WTC11 (cell line): ENCODE data around the gene C19orf85.

Experiments
- JUN ChIP-seq: sonication (generic); formaldehyde crosslinking; IDR thresholded peaks from 2 replicates; pipeline ENCODE4 v1.8.0; 2023; ENCODE audit warnings: mild to moderate bottlenecking, missing genetic modification reagents
- NR3C1 ChIP-seq: sonication (generic); formaldehyde crosslinking; conservative IDR thresholded peaks from 2 replicates; pipeline ENCODE4 v1.8.1; 2023; ENCODE audit warnings: low read depth, mild to moderate bottlenecking, missing genetic modification reagents
- TEAD4 ChIP-seq: sonication (generic); formaldehyde crosslinking; IDR thresholded peaks from 2 replicates; pipeline ENCODE4 v1.8.0; 2022; ENCODE audit warnings: mild to moderate bottlenecking, missing genetic modification reagents
- ZNF121 ChIP-seq: sonication (generic); formaldehyde crosslinking; IDR thresholded peaks from 2 replicates; pipeline ENCODE4 v1.8.0; 2023; ENCODE audit warnings: missing genetic modification reagents
- ZNF263 ChIP-seq: sonication (generic); formaldehyde crosslinking; IDR thresholded peaks from 2 replicates; pipeline ENCODE4 v1.8.1; 2022; ENCODE audit warnings: low read depth, mild to moderate bottlenecking, moderate library complexity, missing genetic modification reagents
- TF ChIP-seq, protein P1 (sequence below): sonication (generic); formaldehyde crosslinking; IDR thresholded peaks from 2 replicates; pipeline ENCODE4 v1.8.1; 2022; ENCODE audit warnings: missing genetic modification reagents, borderline replicate concordance
- TF ChIP-seq, protein P2 (sequence below): fragments of 200-600 bp; IDR thresholded peaks from 2 replicates; pipeline ENCODE4 v1.8.0; 2022; ENCODE audit warnings: antibody characterized with exemption
- TF ChIP-seq, protein P3 (sequence below): fragments of 250-450 bp; sonication (Bioruptor Pico); IDR thresholded peaks from 2 replicates; pipeline ENCODE4 v1.9.0; 2021; ENCODE audit warnings: moderate library complexity, mild to moderate bottlenecking, inconsistent platforms, borderline replicate concordance
- TF ChIP-seq, protein P4 (sequence below): sonication (generic); formaldehyde crosslinking; IDR thresholded peaks from 2 replicates; pipeline ENCODE4 v1.8.0; 2022; ENCODE audit warnings: mild to moderate bottlenecking, missing genetic modification reagents

DNA sequence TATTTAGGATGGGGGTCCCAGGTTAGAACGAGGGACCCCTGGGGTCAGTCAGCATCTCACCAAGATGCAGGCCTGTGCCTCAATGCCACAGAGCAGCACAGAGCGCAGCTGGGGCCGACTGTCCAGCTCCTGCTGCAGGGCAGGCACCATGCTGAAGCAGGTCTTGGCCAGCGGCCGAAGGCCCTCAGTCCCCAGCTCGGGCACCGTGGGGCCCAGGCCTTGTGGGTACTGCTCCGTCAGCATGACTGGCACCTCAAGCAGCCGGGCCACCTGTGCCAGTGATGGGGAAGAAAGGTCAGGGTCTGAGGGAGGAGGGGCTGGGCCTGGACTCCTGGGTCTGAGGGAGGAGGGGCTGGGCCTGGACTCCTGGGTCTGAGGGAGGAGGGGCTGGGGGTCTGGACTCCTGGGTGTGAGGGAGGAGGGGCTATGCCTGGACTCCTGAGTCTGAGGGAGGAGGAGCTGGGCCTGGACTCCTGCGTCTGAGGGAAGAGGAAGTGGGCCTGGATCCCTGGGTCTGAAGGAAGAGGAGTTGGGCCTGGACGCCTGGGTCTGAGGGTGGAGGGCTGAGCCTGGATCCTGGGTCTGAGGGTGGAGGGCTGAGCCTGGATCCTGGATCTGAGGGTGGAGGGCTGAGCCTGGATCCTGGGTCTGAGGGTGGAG is 8.8 kb downstream of the C19orf85 start:
- TF ChIP-seq, protein P1, sequence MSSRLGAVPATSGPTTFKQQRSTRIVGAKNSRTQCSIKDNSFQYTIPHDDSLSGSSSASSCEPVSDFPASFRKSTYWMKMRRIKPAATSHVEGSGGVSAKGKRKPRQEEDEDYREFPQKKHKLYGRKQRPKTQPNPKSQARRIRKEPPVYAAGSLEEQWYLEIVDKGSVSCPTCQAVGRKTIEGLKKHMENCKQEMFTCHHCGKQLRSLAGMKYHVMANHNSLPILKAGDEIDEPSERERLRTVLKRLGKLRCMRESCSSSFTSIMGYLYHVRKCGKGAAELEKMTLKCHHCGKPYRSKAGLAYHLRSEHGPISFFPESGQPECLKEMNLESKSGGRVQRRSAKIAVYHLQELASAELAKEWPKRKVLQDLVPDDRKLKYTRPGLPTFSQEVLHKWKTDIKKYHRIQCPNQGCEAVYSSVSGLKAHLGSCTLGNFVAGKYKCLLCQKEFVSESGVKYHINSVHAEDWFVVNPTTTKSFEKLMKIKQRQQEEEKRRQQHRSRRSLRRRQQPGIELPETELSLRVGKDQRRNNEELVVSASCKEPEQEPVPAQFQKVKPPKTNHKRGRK (CRISPR knock-in tag) = no peak
- TF ChIP-seq ZNF121 (CRISPR knock-in tag) = no peak
- TF ChIP-seq, protein P2, sequence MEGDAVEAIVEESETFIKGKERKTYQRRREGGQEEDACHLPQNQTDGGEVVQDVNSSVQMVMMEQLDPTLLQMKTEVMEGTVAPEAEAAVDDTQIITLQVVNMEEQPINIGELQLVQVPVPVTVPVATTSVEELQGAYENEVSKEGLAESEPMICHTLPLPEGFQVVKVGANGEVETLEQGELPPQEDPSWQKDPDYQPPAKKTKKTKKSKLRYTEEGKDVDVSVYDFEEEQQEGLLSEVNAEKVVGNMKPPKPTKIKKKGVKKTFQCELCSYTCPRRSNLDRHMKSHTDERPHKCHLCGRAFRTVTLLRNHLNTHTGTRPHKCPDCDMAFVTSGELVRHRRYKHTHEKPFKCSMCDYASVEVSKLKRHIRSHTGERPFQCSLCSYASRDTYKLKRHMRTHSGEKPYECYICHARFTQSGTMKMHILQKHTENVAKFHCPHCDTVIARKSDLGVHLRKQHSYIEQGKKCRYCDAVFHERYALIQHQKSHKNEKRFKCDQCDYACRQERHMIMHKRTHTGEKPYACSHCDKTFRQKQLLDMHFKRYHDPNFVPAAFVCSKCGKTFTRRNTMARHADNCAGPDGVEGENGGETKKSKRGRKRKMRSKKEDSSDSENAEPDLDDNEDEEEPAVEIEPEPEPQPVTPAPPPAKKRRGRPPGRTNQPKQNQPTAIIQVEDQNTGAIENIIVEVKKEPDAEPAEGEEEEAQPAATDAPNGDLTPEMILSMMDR = no peak
- TF ChIP-seq NR3C1 = no peak
- no peak for TF ChIP-seq ZNF263 (CRISPR knock-in tag)
- no peak for TF ChIP-seq TEAD4 (CRISPR knock-in tag)
- TF ChIP-seq JUN = no peak
- TF ChIP-seq, protein P3, sequence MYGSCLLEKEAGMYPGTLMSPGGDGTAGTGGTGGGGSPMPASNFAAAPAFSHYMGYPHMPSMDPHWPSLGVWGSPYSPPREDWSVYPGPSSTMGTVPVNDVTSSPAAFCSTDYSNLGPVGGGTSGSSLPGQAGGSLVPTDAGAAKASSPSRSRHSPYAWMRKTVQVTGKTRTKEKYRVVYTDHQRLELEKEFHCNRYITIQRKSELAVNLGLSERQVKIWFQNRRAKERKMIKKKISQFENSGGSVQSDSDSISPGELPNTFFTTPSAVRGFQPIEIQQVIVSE (CRISPR knock-in tag) = no peak
- TF ChIP-seq, protein P4, sequence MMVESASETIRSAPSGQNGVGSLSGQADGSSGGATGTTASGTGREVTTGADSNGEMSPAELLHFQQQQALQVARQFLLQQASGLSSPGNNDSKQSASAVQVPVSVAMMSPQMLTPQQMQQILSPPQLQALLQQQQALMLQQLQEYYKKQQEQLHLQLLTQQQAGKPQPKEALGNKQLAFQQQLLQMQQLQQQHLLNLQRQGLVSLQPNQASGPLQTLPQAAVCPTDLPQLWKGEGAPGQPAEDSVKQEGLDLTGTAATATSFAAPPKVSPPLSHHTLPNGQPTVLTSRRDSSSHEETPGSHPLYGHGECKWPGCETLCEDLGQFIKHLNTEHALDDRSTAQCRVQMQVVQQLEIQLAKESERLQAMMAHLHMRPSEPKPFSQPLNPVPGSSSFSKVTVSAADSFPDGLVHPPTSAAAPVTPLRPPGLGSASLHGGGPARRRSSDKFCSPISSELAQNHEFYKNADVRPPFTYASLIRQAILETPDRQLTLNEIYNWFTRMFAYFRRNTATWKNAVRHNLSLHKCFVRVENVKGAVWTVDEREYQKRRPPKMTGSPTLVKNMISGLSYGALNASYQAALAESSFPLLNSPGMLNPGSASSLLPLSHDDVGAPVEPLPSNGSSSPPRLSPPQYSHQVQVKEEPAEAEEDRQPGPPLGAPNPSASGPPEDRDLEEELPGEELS (CRISPR knock-in tag) = no peak
